ENCODE data around the gene HOXA7.

GRCh38 chr7:27202862-27203134, 46.3 kb upstream of the HOXA7 start:
- TF ChIP-seq FOXP2 (optimal IDR thresholded peaks at IDR 0.05; ENCODE audit: borderline replicate concordance, extremely low read depth, extremely low read length, insufficient read depth) (no peak), REST (IDR thresholded peaks at IDR 0.05; ENCODE audit: insufficient read depth in 1 of 2, low read depth in 2 of 2, low read length in 2 of 2) (no peak), SIN3A (IDR thresholded peaks at IDR 0.05; ENCODE audit: borderline replicate concordance, insufficient read depth, low read length) (no peak), POLR2AphosphoS5 (IDR thresholded peaks at IDR 0.05; ENCODE audit: low read depth, low read length) (no peak)
